GM21737 (cell line): ENCODE results near the gene PHIP.
"Not testable (repeated sequence)": the region's sequence is repeated elsewhere in the genome, so short reads cannot be mapped to it uniquely, and the experiment has no call there.

Experiments
- ATAC-seq: cut with Tn5 transposase; IDR thresholded peaks from one replicate; pipeline ENCODE4 v1.9.1; 2021; ENCODE audit warnings: mild to moderate bottlenecking, moderate library complexity; ENCODE audit not compliant: unreplicated experiment

Gene PHIP

DNA sequence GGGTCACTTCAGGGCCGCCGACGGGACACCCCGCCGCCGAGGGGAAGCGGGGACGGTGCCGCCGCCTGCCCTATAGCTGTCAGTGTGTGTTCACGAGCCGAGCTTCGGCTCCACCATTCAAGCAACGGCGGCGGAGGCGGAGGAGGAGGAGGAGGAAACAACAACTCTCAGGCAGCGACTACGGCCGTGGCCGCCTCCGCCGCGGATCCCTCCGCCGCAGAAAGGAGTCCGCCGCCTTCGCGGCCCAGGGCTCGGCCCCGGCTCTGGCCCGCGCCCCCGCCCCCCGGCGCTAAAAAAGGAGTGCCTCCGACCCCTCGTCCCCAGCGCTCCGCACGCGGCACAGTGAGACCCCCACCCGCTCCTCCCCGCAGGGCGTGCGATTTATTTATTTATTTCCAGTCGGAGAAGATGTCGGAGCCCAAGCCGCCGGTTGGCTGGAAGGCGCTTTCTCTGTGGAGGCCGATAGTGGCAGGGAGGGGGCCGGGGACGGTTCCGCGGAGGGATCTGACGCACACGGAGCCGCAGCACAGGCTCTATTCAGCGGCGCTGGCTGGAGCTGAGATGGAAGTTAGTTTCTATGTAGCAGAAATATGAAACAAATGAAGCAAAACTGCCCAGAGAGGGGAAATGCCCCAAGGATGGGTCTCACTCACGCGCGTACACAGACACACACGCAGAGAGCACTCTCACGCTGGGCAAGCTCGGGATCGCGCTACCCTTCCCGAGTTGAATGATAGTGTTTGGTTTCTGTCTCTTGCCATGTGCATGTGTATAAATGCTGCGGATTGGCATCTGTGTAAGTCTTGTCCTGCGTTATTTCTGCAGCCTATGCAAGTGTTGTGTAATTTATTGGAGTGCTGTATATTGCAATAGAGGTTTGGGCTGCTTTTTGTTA is at the start of gene PHIP:
TSS of gene PHIP (minus strand) at position 180 of the 895 bp plus-strand sequence. CDS start 186 bp downstream, outside the sequence.
- ATAC-seq, result peak; percentile 60

- no peak for ATAC-seq
Observed at GRCh38 chr6:79127660-79128059, 49.6 kb upstream of the PHIP start.

DNA sequence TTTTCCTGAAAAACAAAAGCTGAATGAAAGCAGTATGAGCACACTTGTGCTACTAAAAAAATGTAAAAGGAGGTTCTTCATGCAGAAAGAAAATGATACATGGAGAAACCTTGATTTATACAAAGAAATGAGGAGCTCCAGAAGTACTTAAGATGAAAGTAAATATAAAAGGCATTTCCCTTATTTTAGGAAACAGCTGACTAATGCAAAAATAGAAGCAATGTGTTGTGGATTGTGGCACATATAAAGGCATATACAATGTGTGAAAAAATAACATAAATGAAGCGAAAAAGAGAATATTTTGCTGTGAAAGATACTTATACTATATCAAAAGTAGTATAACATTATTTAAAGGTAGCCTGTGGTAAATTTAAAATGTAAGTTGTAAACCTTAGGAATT is 41.2 kb upstream of the PHIP start:
- no peak for ATAC-seq

GRCh38 chr6:79117752-79118151 is 39.7 kb upstream of the PHIP start:
- ATAC-seq, result no peak

- ATAC-seq, result no peak
Observed at GRCh38 chr6:79115553-79116182, 37.6 kb upstream of the PHIP start.

DNA sequence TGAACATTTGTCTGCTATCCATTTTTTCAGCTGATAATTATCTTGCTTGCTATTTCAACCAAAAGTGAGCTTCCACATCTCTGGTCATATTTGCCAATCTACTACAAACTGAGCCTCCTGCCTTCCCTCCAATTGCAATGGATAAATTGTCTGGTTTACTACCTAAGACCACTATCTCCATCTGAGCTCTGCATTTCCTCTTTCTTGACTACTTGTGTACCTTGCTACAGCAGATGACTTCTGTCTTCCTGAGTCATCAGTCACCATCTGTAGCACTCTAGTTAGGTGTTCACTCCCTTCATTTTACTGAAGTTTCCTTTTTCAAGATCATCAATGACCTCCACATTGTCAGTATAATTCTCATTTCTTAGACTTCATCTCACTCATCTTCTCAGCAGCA is 33.5 kb upstream of the PHIP start:
- no peak for ATAC-seq

- ATAC-seq, result no peak
Observed at GRCh38 chr6:79101164-79101563, 23.1 kb upstream of the PHIP start.

DNA sequence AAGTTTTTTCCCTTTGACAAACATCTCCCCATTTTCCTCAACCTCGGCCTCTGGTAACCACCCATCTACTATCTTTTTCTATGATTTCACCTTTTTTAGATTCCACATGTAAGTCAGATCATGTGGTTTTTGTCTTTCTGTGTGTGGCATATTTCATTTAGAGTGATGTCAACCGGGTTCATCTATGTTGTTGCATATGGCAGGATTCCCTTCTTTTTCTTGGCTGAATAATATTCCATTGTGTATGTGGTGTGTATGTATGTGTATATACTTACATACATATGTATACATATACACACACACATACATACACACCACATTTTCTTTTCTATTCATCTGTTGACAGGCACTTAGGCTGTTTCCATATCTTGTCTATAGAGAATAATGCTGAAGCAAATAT is 22.2 kb upstream of the PHIP start:
- ATAC-seq, result no peak

DNA sequence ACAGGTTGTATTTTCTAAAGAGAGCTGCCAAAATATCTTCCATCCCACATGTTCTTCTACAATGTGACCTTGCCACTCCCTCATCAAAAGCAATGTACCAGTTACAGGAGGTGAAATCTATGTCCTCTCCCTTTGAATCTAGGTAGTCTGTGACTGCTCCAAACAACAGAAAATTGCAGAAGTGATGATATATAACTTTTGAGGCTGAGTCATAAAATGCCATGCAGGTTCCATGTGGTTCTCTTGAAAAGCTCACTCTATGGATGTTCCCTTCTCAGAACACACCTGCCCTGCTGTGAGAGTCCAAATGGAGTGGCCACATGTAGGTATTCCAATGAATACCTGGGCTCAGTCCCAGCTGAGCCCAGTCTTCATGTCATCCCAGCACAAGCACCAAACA is 16.9 kb upstream of the PHIP start:
- ATAC-seq, result no peak

DNA sequence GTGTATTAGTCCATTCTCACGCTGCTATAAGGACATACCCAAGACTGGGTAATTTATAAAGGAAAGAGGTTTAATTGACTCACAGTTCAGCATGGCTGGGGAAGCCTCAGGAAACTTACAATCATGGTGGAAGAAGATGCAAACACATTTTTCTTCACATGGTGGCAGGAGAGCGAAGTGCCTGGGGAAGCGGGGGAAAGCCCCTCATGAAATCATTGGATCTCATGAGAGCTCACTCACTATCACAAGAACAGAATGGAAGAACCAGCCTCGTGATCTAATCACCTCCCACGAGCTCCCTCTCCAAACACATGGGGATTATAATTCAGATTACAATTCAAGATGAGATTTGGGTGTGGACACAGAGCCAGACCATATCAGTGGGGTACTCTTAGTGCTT is 13.7 kb upstream of the PHIP start:
- ATAC-seq, result not testable (repeated sequence)

DNA sequence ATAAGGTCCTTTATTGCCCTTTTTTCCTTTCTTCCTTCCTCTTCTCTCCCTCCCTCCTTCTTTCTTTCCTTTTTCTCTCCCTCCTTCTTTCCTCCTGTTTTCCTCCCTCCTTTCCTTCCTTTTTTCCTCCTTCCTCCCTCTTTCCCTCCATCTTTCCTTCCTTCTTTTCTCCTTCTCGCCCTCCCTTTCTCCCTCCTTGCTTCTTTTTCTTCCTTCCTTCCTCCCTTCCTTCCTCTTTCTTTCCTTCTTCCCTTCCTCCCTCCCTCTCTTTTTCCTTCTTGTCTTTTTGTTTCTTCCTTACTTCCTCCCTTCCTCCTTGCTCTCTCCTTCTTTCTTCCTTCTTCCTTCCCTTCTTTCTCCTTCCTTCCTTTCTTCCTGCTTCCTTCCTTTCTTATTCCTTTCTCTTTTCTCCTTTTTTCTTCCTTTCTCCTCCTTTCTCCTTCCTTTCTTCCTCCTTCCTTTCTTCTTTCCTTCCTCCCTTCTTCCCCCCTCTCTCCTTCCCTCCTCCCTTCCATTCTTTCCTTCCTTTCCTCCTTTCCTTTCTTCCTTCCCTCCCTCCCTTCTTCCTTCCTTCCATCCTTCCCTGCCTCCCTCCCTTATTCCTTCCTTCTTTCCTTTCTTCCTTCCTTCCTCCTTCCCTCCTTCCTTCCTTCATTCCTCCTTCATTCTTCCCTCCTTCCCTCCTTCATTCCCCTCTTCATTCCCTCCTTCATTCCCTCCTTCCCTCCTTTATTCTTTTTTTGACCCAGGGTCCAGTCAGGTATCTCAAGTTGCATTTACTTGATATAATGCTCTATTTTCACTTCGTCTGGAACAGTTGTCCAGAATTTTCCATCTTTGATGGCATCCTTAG is 11.7 kb upstream of the PHIP start:
- no peak for ATAC-seq

DNA sequence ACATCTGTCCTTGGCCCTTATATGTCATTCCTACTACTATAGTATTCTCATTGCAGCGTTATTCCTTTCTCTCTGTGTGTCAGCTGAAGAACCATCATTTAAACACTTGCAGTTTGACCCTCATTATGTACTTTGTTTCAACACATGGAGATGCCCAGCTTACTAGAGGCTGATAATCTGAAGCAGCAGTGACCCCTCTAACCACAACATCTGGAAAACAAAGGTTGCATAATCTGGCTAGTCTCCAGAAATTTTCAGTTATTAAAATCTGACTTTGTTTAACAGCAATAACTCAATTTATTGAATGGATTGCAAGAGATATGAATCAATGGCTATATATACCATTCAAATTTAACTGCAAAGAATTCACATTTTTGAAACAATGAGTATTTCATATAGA is 6.6 kb upstream of the PHIP start:
- no peak for ATAC-seq

DNA sequence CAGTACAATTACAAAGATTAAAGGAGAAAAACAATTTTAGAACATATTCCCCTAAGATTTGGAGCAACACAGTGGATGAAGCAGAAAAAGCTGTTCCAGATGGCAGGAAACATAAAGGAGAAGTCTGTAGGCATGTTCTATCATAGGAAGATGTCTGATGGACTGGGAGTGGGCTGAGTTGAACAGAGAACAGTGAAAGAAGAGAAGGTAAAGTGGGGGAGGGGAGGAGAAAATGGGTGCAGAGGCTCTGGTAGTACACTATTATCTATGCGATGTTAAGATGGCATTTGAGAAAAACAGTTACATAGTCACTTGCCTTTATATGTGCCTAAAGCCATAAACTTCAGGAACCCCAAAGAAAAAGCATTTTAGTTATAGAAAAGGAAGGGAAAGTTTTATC is 4.2 kb upstream of the PHIP start:
- ATAC-seq, result no peak

- ATAC-seq, result no peak
Observed at GRCh38 chr6:79081663-79082062, 3.6 kb upstream of the PHIP start.

GRCh38 chr6:79079561-79080041 is 1.5 kb upstream of the PHIP start:
- ATAC-seq, result no peak

GRCh38 chr6:79077715-79078074 is 359 bp downstream of the PHIP start:
- ATAC-seq, result peak; percentile 30

GRCh38 chr6:79076782-79077641 is 1.0 kb downstream of the PHIP start:
- peak; percentile 46 for ATAC-seq

DNA sequence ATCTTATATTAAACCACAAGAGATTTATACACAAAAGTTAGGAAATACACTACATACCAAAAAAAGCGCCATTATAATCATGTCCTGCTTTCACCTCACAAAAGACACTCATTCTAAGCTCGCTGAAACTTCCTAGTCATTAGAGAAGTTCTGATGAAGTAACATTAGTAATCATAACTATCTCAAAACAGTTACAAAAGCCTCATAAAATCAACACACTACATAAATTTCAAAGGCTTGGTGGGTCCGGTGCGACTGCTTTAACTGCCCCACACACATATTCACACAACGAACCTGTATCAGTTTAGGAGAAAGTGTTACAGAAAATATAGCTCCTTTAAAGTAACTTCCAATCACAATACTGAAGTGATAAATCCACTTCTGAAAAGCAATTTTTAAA is 1.9 kb downstream of the PHIP start:
- ATAC-seq, result no peak

GRCh38 chr6:79073888-79074287 is 4.2 kb downstream of the PHIP start:
- no peak for ATAC-seq

DNA sequence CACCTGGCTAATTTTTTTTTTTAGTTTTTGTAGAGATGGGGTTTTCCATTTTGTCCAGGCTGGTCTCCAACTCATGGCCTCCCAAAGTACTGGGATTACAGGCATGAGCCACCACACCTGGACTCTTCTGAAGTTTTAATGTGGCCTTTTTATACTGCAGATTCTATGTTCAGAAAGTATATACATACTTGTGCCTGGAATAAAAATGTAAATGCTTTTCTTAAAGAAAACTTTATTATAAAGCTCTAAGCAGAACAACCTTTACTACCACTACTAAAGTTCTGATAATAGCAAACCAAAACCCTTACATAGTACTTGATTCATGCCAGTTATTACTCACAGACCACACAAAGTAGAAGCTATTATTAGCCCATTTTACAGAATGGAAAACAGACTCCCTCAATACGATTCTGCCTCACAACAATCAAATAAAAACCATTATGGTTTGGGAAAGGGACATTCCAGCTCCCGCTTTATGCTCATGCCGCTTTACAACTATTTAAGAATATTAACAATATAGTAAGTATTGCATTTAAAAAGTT is 5.3 kb downstream of the PHIP start:
- ATAC-seq, result no peak
